ENCODE results near the gene CBR4. TPM values are rescaled to one million over a fixed set of nuclear protein-coding genes. Genes with fewer than 3 reads are reported as not detected.

CBR4 gene
- total RNA-seq, 1 donor from 2014 or later: 16.1 TPM

GRCh38 chr4:169030562-169030982 is 20.5 kb upstream of the CBR4 start:
- TF ChIP-seq, protein P1, sequence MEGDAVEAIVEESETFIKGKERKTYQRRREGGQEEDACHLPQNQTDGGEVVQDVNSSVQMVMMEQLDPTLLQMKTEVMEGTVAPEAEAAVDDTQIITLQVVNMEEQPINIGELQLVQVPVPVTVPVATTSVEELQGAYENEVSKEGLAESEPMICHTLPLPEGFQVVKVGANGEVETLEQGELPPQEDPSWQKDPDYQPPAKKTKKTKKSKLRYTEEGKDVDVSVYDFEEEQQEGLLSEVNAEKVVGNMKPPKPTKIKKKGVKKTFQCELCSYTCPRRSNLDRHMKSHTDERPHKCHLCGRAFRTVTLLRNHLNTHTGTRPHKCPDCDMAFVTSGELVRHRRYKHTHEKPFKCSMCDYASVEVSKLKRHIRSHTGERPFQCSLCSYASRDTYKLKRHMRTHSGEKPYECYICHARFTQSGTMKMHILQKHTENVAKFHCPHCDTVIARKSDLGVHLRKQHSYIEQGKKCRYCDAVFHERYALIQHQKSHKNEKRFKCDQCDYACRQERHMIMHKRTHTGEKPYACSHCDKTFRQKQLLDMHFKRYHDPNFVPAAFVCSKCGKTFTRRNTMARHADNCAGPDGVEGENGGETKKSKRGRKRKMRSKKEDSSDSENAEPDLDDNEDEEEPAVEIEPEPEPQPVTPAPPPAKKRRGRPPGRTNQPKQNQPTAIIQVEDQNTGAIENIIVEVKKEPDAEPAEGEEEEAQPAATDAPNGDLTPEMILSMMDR (IDR thresholded peaks at IDR 0.05; ENCODE audit: insufficient read depth, low read length, poor library complexity, severe bottlenecking): no peak
- Histone ChIP-seq H3K4me3 (ENCODE audit: low read depth, low read length) (no peak overlapping the region), H3K36me3 (ENCODE audit: control insufficient read depth, insufficient read depth, low read length) (no peaks in the 10 kb centered on the region), H3K27me3 (ENCODE audit: control insufficient read depth, insufficient read depth, low read length) (no peaks in the 10 kb centered on the region)
- no peak for DNase-seq (ENCODE audit: low read depth)

DNA sequence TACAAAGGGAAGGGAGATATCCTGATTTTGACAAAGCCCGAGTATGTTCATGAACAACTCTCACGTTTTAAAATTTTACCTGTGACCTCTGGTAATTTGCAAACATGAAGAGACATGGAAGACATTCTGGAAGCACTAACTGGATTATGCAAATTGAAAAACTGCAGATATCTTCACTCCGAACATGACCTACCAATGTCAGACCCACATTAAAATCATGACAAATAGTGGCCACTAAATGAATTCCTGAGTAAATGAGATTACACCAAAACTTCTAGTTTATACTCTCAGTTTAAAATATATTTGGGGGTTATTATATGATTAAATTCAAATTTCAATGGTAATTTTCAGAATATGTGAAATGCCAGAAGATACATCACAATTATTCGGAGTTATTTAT is 19.9 kb upstream of the CBR4 start:
- TF ChIP-seq, protein P1 (IDR thresholded peaks at IDR 0.05; ENCODE audit: insufficient read depth, low read length, poor library complexity, severe bottlenecking): no peak
- H3K4me3 ChIP-seq (ENCODE audit: low read depth, low read length): no peak overlapping the region
- no peaks in the 10 kb centered on the region for H3K27me3 ChIP-seq (ENCODE audit: control insufficient read depth, insufficient read depth, low read length)
- no peak for DNase-seq (ENCODE audit: low read depth)
- H3K36me3 ChIP-seq (ENCODE audit: control insufficient read depth, insufficient read depth, low read length): no peaks in the 10 kb centered on the region

- H3K4me3 ChIP-seq (ENCODE audit: low read depth, low read length): no peak overlapping the region
- H3K27me3 ChIP-seq (ENCODE audit: control insufficient read depth, insufficient read depth, low read length): no peaks in the 10 kb centered on the region
- TF ChIP-seq, protein P1 (IDR thresholded peaks at IDR 0.05; ENCODE audit: insufficient read depth, low read length, poor library complexity, severe bottlenecking): no peak
- DNase-seq (ENCODE audit: low read depth): no peak
- H3K36me3 ChIP-seq (ENCODE audit: control insufficient read depth, insufficient read depth, low read length): no peaks in the 10 kb centered on the region
Observed at GRCh38 chr4:169027663-169028062, 17.6 kb upstream of the CBR4 start.

GRCh38 chr4:169025184-169025583 is 15.1 kb upstream of the CBR4 start:
- Histone ChIP-seq H3K36me3 (ENCODE audit: control insufficient read depth, insufficient read depth, low read length) (no peaks in the 10 kb centered on the region), H3K27me3 (ENCODE audit: control insufficient read depth, insufficient read depth, low read length) (no peaks in the 10 kb centered on the region), H3K4me3 (ENCODE audit: low read depth, low read length) (no peak overlapping the region)
- TF ChIP-seq, protein P1 (IDR thresholded peaks at IDR 0.05; ENCODE audit: insufficient read depth, low read length, poor library complexity, severe bottlenecking): no peak
- DNase-seq (ENCODE audit: low read depth): no peak

DNA sequence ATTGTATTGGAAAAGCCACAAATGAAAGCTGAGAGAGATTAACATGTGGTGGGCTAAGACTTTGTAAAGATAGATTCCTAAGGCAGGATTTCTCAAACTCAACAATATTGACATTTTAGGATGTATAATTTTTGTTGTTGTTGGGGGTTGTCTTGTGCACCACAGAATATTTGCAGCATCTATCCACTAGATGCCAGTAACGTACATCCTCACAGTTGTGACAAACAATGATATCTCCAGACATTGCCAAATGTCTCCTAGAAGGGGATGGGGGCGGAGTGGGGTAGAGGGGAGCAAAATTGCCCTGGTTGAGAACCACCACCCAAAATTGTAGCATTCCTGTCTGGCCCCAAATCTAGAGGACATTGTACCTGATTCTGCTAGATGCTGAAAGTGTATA is 14.7 kb upstream of the CBR4 start:
- Histone ChIP-seq H3K27me3 (ENCODE audit: control insufficient read depth, insufficient read depth, low read length) (no peaks in the 10 kb centered on the region), H3K4me3 (ENCODE audit: low read depth, low read length) (no peak overlapping the region), H3K36me3 (ENCODE audit: control insufficient read depth, insufficient read depth, low read length) (no peaks in the 10 kb centered on the region)
- no peak for DNase-seq (ENCODE audit: low read depth)
- TF ChIP-seq, protein P1 (IDR thresholded peaks at IDR 0.05; ENCODE audit: insufficient read depth, low read length, poor library complexity, severe bottlenecking): peak; percentile 57

- DNase-seq (ENCODE audit: low read depth): no peak
- TF ChIP-seq, protein P1 (IDR thresholded peaks at IDR 0.05; ENCODE audit: insufficient read depth, low read length, poor library complexity, severe bottlenecking): no peak
- no peak overlapping the region for H3K4me3 ChIP-seq (ENCODE audit: low read depth, low read length)
- H3K27me3 ChIP-seq (ENCODE audit: control insufficient read depth, insufficient read depth, low read length): no peaks in the 10 kb centered on the region
- H3K36me3 ChIP-seq (ENCODE audit: control insufficient read depth, insufficient read depth, low read length): no peaks in the 10 kb centered on the region
Observed at GRCh38 chr4:169018406-169018805, 8.4 kb upstream of the CBR4 start.
